ENCODE data around the gene FAM162A. TPM values are rescaled to one million over a fixed set of nuclear protein-coding genes. Genes with fewer than 3 reads are reported as not detected.

Gene FAM162A
- total RNA-seq, 1 donor from 2014 or later, result 65.1 TPM

GRCh38 chr3:122358703-122359032 is 25.3 kb upstream of the FAM162A start:
- FAIRE-seq (no peak), DNase-seq (ENCODE audit: low read depth) (no peak)
- Histone ChIP-seq H2AFZ (ENCODE audit: low read depth, low read length) (no peak overlapping the region), H3K9me3 (ENCODE audit: insufficient read depth, low read depth, low read length) (no peaks in the 10 kb centered on the region), H3K27ac (ENCODE audit: low read depth, low read length) (no peak overlapping the region), H4K20me1 (ENCODE audit: insufficient read depth, low read length) (no peaks in the 10 kb centered on the region), H3K9ac (ENCODE audit: low read length) (no peak overlapping the region), H3K36me3 (ENCODE audit: insufficient read depth, low read length) (peaks cover 6% of the 10 kb centered on the region), H3K4me1 (ENCODE audit: insufficient read depth, low read length) (no peaks in the 10 kb centered on the region), H3K27me3 (ENCODE audit: insufficient read depth, low read length) (no peaks in the 10 kb centered on the region), H3K4me2 (ENCODE audit: low read length) (no peak overlapping the region), H3K4me3 (ENCODE audit: insufficient read depth, low read depth, low read length) (no peak overlapping the region), H3K79me2 (ENCODE audit: insufficient read depth, low read length) (no peaks in the 10 kb centered on the region)
- H3K36me3 Mint-ChIP-seq (ENCODE audit: low read depth, unreplicated experiment), result peaks cover 5% of the 10 kb centered on the region
- H3K27me3 Mint-ChIP-seq (ENCODE audit: low read depth, unreplicated experiment), result no peaks in the 10 kb centered on the region
- H3K27ac Mint-ChIP-seq (ENCODE audit: unreplicated experiment), result no peak overlapping the region
- no peaks in the 10 kb centered on the region for H3K4me1 Mint-ChIP-seq (ENCODE audit: low read depth, unreplicated experiment)
- TF ChIP-seq EZH2 (IDR thresholded peaks at IDR 0.05; ENCODE audit: insufficient read depth, low read length), result no peak
- no peak for TF ChIP-seq CTCF (IDR thresholded peaks at IDR 0.05; ENCODE audit: insufficient read depth, low read depth, low read length)
- H3K9me3 Mint-ChIP-seq (ENCODE audit: unreplicated experiment), result no peaks in the 10 kb centered on the region
- no peak overlapping the region for H3K4me3 Mint-ChIP-seq (ENCODE audit: unreplicated experiment)

- Histone ChIP-seq H3K4me2 (ENCODE audit: low read length) (no peak overlapping the region), H3K4me3 (ENCODE audit: insufficient read depth, low read depth, low read length) (no peak overlapping the region), H4K20me1 (ENCODE audit: insufficient read depth, low read length) (no peaks in the 10 kb centered on the region), H2AFZ (ENCODE audit: low read depth, low read length) (no peak overlapping the region), H3K4me1 (ENCODE audit: insufficient read depth, low read length) (peaks cover 3% of the 10 kb centered on the region), H3K27ac (ENCODE audit: low read depth, low read length) (no peak overlapping the region), H3K36me3 (ENCODE audit: insufficient read depth, low read length) (peaks cover 6% of the 10 kb centered on the region), H3K79me2 (ENCODE audit: insufficient read depth, low read length) (no peaks in the 10 kb centered on the region), H3K27me3 (ENCODE audit: insufficient read depth, low read length) (no peaks in the 10 kb centered on the region), H3K9ac (ENCODE audit: low read length) (no peak overlapping the region), H3K9me3 (ENCODE audit: insufficient read depth, low read depth, low read length) (no peaks in the 10 kb centered on the region)
- H3K4me1 Mint-ChIP-seq (ENCODE audit: low read depth, unreplicated experiment), result peaks cover 4% of the 10 kb centered on the region
- H3K9me3 Mint-ChIP-seq (ENCODE audit: unreplicated experiment), result no peaks in the 10 kb centered on the region
- FAIRE-seq (no peak), DNase-seq (ENCODE audit: low read depth) (no peak)
- no peaks in the 10 kb centered on the region for H3K27me3 Mint-ChIP-seq (ENCODE audit: low read depth, unreplicated experiment)
- H3K27ac Mint-ChIP-seq (ENCODE audit: unreplicated experiment), result no peak overlapping the region
- no peak for TF ChIP-seq CTCF (IDR thresholded peaks at IDR 0.05; ENCODE audit: insufficient read depth, low read depth, low read length)
- TF ChIP-seq EZH2 (IDR thresholded peaks at IDR 0.05; ENCODE audit: insufficient read depth, low read length), result no peak
- H3K36me3 Mint-ChIP-seq (ENCODE audit: low read depth, unreplicated experiment), result peaks cover 5% of the 10 kb centered on the region
- no peak overlapping the region for H3K4me3 Mint-ChIP-seq (ENCODE audit: unreplicated experiment)
Measured at GRCh38 chr3:122362026-122362425, 22.0 kb upstream of the FAM162A start.

- H3K9me3 Mint-ChIP-seq (ENCODE audit: unreplicated experiment), result no peaks in the 10 kb centered on the region
Measured at GRCh38 chr3:122364490-122364889, 19.5 kb upstream of the FAM162A start.

More at GRCh38 chr3:122364490-122364889, 19.5 kb upstream of the FAM162A start:
- Histone ChIP-seq H3K36me3 (ENCODE audit: insufficient read depth, low read length) (peaks cover 6% of the 10 kb centered on the region), H4K20me1 (ENCODE audit: insufficient read depth, low read length) (no peaks in the 10 kb centered on the region), H3K27ac (ENCODE audit: low read depth, low read length) (no peak overlapping the region), H3K27me3 (ENCODE audit: insufficient read depth, low read length) (no peaks in the 10 kb centered on the region), H2AFZ (ENCODE audit: low read depth, low read length) (no peak overlapping the region), H3K9me3 (ENCODE audit: insufficient read depth, low read depth, low read length) (no peaks in the 10 kb centered on the region), H3K4me2 (ENCODE audit: low read length) (no peak overlapping the region), H3K79me2 (ENCODE audit: insufficient read depth, low read length) (no peaks in the 10 kb centered on the region), H3K4me1 (ENCODE audit: insufficient read depth, low read length) (peaks cover 3% of the 10 kb centered on the region), H3K4me3 (ENCODE audit: insufficient read depth, low read depth, low read length) (no peak overlapping the region), H3K9ac (ENCODE audit: low read length) (no peak overlapping the region)
- DNase-seq (ENCODE audit: low read depth) (no peak), FAIRE-seq (no peak)
- Mint-ChIP-seq H3K4me1 (ENCODE audit: low read depth, unreplicated experiment) (peaks cover 4% of the 10 kb centered on the region), H3K27me3 (ENCODE audit: low read depth, unreplicated experiment) (no peaks in the 10 kb centered on the region), H3K27ac (ENCODE audit: unreplicated experiment) (no peak overlapping the region), H3K36me3 (ENCODE audit: low read depth, unreplicated experiment) (no peaks in the 10 kb centered on the region), H3K4me3 (ENCODE audit: unreplicated experiment) (no peak overlapping the region)
- TF ChIP-seq EZH2 (IDR thresholded peaks at IDR 0.05; ENCODE audit: insufficient read depth, low read length), result no peak
- TF ChIP-seq CTCF (IDR thresholded peaks at IDR 0.05; ENCODE audit: insufficient read depth, low read depth, low read length), result no peak

Data from astrocyte (in vitro differentiated cells and primary cell).